Panc1 (cell line): ENCODE data around the gene APOB.

Experiments used
- CTCF ChIP-seq: fragments of 450-650 bp; IDR thresholded peaks from 2 replicates; pipeline ENCODE4 v1.5.1; 2017; ENCODE audit warnings: mild to moderate bottlenecking
- POLR2AphosphoS5 ChIP-seq: IDR thresholded peaks from 2 replicates; pipeline ENCODE4 v1.6.1; 2012; ENCODE audit warnings: mild to moderate bottlenecking, low read depth, low read length, moderate library complexity
- SIN3A ChIP-seq: IDR thresholded peaks from 2 replicates; pipeline ENCODE4 v1.6.1; 2012; ENCODE audit warnings: low read depth, mild to moderate bottlenecking, low read length, moderate library complexity, borderline replicate concordance; ENCODE audit not compliant: insufficient read depth
- TCF7L2 ChIP-seq: IDR thresholded peaks from 2 replicates; pipeline ENCODE4 v1.6.1; 2011; ENCODE audit warnings: mild to moderate bottlenecking, low read depth, low read length, inconsistent platforms
- TF ChIP-seq, protein P1 (sequence below), 2 experiments: IDR thresholded peaks; 2 replicates each; pipeline ENCODE4 v1.6.1; 2011 to 2012; ENCODE audit warnings: low read depth in 2 of 2, control low read depth in 1 of 2, low read length in 1 of 2, mild to moderate bottlenecking in 1 of 2, moderate library complexity in 1 of 2; ENCODE audit not compliant: insufficient read depth in 1 of 2

DNA sequence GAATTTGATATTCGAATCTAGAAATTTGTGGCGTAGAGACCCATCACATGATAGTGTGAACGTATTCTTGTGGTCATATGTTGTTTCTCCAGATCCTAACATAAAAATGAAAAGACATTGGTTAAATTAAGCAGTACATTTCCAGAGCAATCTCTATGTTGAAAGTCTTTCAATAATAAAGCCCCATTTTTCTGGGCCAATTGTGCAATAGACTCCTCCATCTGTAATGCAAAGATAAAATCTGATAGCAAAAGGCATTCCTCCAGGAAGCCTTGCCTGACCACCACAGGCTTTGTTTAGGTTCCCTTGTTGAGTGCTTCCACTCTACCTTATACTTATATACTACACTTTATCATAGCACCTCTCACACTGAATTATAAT, 31.3 kb downstream of the APOB start:
- no peak for TF ChIP-seq CTCF
- TF ChIP-seq POLR2AphosphoS5: no peak
- TF ChIP-seq, protein P1, sequence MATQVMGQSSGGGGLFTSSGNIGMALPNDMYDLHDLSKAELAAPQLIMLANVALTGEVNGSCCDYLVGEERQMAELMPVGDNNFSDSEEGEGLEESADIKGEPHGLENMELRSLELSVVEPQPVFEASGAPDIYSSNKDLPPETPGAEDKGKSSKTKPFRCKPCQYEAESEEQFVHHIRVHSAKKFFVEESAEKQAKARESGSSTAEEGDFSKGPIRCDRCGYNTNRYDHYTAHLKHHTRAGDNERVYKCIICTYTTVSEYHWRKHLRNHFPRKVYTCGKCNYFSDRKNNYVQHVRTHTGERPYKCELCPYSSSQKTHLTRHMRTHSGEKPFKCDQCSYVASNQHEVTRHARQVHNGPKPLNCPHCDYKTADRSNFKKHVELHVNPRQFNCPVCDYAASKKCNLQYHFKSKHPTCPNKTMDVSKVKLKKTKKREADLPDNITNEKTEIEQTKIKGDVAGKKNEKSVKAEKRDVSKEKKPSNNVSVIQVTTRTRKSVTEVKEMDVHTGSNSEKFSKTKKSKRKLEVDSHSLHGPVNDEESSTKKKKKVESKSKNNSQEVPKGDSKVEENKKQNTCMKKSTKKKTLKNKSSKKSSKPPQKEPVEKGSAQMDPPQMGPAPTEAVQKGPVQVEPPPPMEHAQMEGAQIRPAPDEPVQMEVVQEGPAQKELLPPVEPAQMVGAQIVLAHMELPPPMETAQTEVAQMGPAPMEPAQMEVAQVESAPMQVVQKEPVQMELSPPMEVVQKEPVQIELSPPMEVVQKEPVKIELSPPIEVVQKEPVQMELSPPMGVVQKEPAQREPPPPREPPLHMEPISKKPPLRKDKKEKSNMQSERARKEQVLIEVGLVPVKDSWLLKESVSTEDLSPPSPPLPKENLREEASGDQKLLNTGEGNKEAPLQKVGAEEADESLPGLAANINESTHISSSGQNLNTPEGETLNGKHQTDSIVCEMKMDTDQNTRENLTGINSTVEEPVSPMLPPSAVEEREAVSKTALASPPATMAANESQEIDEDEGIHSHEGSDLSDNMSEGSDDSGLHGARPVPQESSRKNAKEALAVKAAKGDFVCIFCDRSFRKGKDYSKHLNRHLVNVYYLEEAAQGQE (IDR thresholded peaks at IDR 0.05; ENCODE audit: insufficient read depth in 1 of 2, low read depth in 2 of 2, low read length in 1 of 2): no peak
- no peak for TF ChIP-seq SIN3A
- TF ChIP-seq TCF7L2: no peak
